Measurements from ENCODE around the gene MANSC1. TPM values are rescaled to one million over a fixed set of nuclear protein-coding genes. Genes with fewer than 3 reads are reported as not detected.
A peak's percentile ranks its signal among the peaks of the same experiment; 100 is the strongest.

The MANSC1 gene
- total RNA-seq, 1 experiment from 2014 or later: 27.5 TPM

GRCh38 chr12:12356896-12357718 is 7.1 kb upstream of the MANSC1 start, which contains the start of gene BORCS5:
Gene BORCS5 (plus strand): TSS chr12:12357078. CDS start chr12:12357452, 374 bp downstream.
- H3K36me3 ChIP-seq (ENCODE audit: control insufficient read depth, insufficient read depth, low read length): no peaks in the 10 kb centered on the region
- Mint-ChIP-seq H3K27ac (ENCODE audit: unreplicated experiment) (peak within 1 kb of the TSS; percentile 96), H3K36me3 (ENCODE audit: insufficient read depth, unreplicated experiment) (peaks cover 13% of the 10 kb centered on the region), H3K27me3 (ENCODE audit: insufficient read depth, unreplicated experiment) (no peaks in the 10 kb centered on the region), H3K9me3 (ENCODE audit: unreplicated experiment) (no peaks in the 10 kb centered on the region), H3K4me3 (ENCODE audit: unreplicated experiment) (peak within 1 kb of the TSS; percentile 94), H3K4me1 (ENCODE audit: low read depth, unreplicated experiment) (peaks cover 12% of the 10 kb centered on the region)
- H3K27me3 ChIP-seq (replicated peaks; ENCODE audit: control insufficient read depth, insufficient read depth, low read length): no peaks in the 10 kb centered on the region
- peak within 1 kb of the TSS; percentile 86 for H3K4me3 ChIP-seq (ENCODE audit: low read depth, low read length)
- no peaks in the 10 kb centered on the region for H3K9me3 ChIP-seq
- ChIA-PET POLR2A (interaction anchor here (0.6 to 2.2 kb wide), 26 partner anchors 8 to 608 kb away, joined by 3 to 15 read pairs (median 3); partner anchors contain the start of gene DUSP16), CTCF (interaction anchor here (0.6 to 1.3 kb wide), 13 partner anchors 10 to 286 kb away, joined by 3 to 7 read pairs (median 4); partner anchors contain the start of gene BCL2L14)
- intact Hi-C loops (cut with micrococcal nuclease; ENCODE audit: unreplicated experiment): loop anchor here (1.0 to 5.0 kb wide), 4 partner anchors 8 to 360 kb away; partner anchors contain the start of gene CDKN1B
- peak; percentile 99 for DNase-seq
- no TSS peak for BruUV-seq (replicated peaks)
- peaks cover 7% of the 10 kb centered on the region; the same call in 1 of the 2 replicates for H3K4me1 ChIP-seq
- TF ChIP-seq, protein P1, sequence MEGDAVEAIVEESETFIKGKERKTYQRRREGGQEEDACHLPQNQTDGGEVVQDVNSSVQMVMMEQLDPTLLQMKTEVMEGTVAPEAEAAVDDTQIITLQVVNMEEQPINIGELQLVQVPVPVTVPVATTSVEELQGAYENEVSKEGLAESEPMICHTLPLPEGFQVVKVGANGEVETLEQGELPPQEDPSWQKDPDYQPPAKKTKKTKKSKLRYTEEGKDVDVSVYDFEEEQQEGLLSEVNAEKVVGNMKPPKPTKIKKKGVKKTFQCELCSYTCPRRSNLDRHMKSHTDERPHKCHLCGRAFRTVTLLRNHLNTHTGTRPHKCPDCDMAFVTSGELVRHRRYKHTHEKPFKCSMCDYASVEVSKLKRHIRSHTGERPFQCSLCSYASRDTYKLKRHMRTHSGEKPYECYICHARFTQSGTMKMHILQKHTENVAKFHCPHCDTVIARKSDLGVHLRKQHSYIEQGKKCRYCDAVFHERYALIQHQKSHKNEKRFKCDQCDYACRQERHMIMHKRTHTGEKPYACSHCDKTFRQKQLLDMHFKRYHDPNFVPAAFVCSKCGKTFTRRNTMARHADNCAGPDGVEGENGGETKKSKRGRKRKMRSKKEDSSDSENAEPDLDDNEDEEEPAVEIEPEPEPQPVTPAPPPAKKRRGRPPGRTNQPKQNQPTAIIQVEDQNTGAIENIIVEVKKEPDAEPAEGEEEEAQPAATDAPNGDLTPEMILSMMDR (IDR thresholded peaks at IDR 0.05; ENCODE audit: insufficient read depth in 1 of 2, low read depth in 1 of 2, low read length in 1 of 2, severe bottlenecking in 1 of 2, unreplicated experiment in 1 of 2): peak in 1 of 2 experiments; percentile 43

GRCh38 chr12:12356467-12356895 is 6.4 kb upstream of the MANSC1 start:
- Histone ChIP-seq H3K4me1 (peaks cover 9% of the 10 kb centered on the region), H3K4me3 (ENCODE audit: low read depth, low read length) (peak overlapping the region; percentile 86), H3K9me3 (no peaks in the 10 kb centered on the region), H3K36me3 (ENCODE audit: control insufficient read depth, insufficient read depth, low read length) (no peaks in the 10 kb centered on the region), H3K27me3 (replicated peaks; ENCODE audit: control insufficient read depth, insufficient read depth, low read length) (no peaks in the 10 kb centered on the region)
- peak overlapping the region; percentile 96 for H3K27ac Mint-ChIP-seq (ENCODE audit: unreplicated experiment)
- CTCF ChIA-PET: interaction anchor here (0.6 to 1.0 kb wide), 3 partner anchors 17 to 242 kb away, joined by 3 to 4 read pairs (median 3); no protein-coding TSS in a partner anchor
- intact Hi-C loops (cut with micrococcal nuclease; ENCODE audit: unreplicated experiment): loop anchor here (2.0 to 5.0 kb wide), 3 partner anchors 46 to 361 kb away; partner anchors contain the start of gene CDKN1B
- H3K4me1 Mint-ChIP-seq (ENCODE audit: low read depth, unreplicated experiment): peaks cover 12% of the 10 kb centered on the region
- H3K9me3 Mint-ChIP-seq (ENCODE audit: unreplicated experiment): no peaks in the 10 kb centered on the region
- peak overlapping the region; percentile 94 for H3K4me3 Mint-ChIP-seq (ENCODE audit: unreplicated experiment)
- no peaks in the 10 kb centered on the region for H3K27me3 Mint-ChIP-seq (ENCODE audit: insufficient read depth, unreplicated experiment)
- POLR2A ChIA-PET: interaction anchor here (0.6 to 2.2 kb wide), 19 partner anchors 9 to 465 kb away, joined by 3 to 15 read pairs (median 4); partner anchors contain the start of gene DUSP16
- no peak for DNase-seq
- TSS peak; percentile 90 for BruUV-seq (replicated peaks)
- TF ChIP-seq, protein P1 (IDR thresholded peaks at IDR 0.05; ENCODE audit: insufficient read depth in 1 of 2, low read depth in 1 of 2, low read length in 1 of 2, severe bottlenecking in 1 of 2, unreplicated experiment in 1 of 2): no peak
- H3K36me3 Mint-ChIP-seq (ENCODE audit: insufficient read depth, unreplicated experiment): peaks cover 13% of the 10 kb centered on the region

DNA sequence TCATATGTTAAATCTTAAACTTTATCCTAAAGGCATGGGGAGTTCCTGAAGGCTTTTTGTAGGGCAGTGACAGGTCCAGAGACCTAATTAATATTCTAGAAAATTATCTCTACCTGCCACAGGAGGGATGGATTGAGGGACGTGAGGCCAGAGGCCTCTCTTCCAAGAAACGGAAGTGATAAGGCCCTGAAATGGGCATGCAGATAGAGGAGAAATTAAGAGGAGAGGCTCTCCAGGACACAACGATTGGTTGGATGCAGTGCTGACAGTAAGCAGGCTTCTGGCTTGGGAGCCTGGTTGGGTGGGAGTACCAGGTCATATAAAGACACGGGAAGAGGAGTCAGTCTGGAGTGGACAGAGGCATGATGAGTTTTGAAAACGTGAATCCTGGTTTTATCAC is 3.8 kb upstream of the MANSC1 start:
- H3K27ac Mint-ChIP-seq (ENCODE audit: unreplicated experiment): no peak overlapping the region
- TF ChIP-seq, protein P1 (IDR thresholded peaks at IDR 0.05; ENCODE audit: insufficient read depth in 1 of 2, low read depth in 1 of 2, low read length in 1 of 2, severe bottlenecking in 1 of 2, unreplicated experiment in 1 of 2): no peak
- CTCF ChIA-PET: no interaction called here
- no peak overlapping the region for H3K4me3 Mint-ChIP-seq (ENCODE audit: unreplicated experiment)
- no peaks in the 10 kb centered on the region for H3K9me3 Mint-ChIP-seq (ENCODE audit: unreplicated experiment)
- no TSS peak for BruUV-seq (replicated peaks)
- DNase-seq: no peak
- peaks cover 19% of the 10 kb centered on the region for H3K4me1 ChIP-seq
- intact Hi-C loops (cut with micrococcal nuclease; ENCODE audit: unreplicated experiment): no loop called here
- H3K9me3 ChIP-seq: no peaks in the 10 kb centered on the region
- peaks cover 24% of the 10 kb centered on the region for H3K4me1 Mint-ChIP-seq (ENCODE audit: low read depth, unreplicated experiment)
- no peaks in the 10 kb centered on the region for H3K27me3 ChIP-seq (replicated peaks; ENCODE audit: control insufficient read depth, insufficient read depth, low read length)
- H3K4me3 ChIP-seq (ENCODE audit: low read depth, low read length): no peak overlapping the region
- POLR2A ChIA-PET: no interaction called here
- H3K36me3 Mint-ChIP-seq (ENCODE audit: insufficient read depth, unreplicated experiment): peaks cover 13% of the 10 kb centered on the region
- no peaks in the 10 kb centered on the region for H3K36me3 ChIP-seq (ENCODE audit: control insufficient read depth, insufficient read depth, low read length)
- no peaks in the 10 kb centered on the region for H3K27me3 Mint-ChIP-seq (ENCODE audit: insufficient read depth, unreplicated experiment)

Measured in Caco-2 (cell line).